B cell (primary cell): ENCODE data around the gene LCE2B. TPM values are rescaled to one million over a fixed set of nuclear protein-coding genes. Genes with fewer than 3 reads are reported as not detected.
"Not testable (repeated sequence)": the region's sequence is repeated elsewhere in the genome, so short reads cannot be mapped to it uniquely, and the experiment has no call there.

ENCODE experiments used
- ATAC-seq: fragments of 200-7000 bp; cut with Tn5 transposase; one replicate; pipeline ENCODE4 v1.10.0; 2021; ENCODE audit warnings: low read depth, mild to moderate bottlenecking, moderate number of reproducible peaks, moderate library complexity
- CTCF ChIA-PET: fragments of 350-600 bp; sonication (Branson Sonifier 250); formaldehyde crosslinking; loops from one replicate; lab custom pipeline; 2021; ENCODE audit warnings: antibody characterized with exemption, inconsistent platforms; lab: Charles Lee
- POLR2A ChIA-PET: fragments of 350-600 bp; sonication (Branson Sonifier 250); formaldehyde crosslinking; loops from one replicate; lab custom pipeline; 2021; ENCODE audit warnings: antibody characterized with exemption; lab: Charles Lee
- DNase-seq: peaks from one replicate; pipeline ENCODE4 v3.0.0; 2013
- H2AFZ ChIP-seq: 2 replicates; pipeline ENCODE4 v1.6.1; 2012; ENCODE audit warnings: mild to moderate bottlenecking, low read depth, low read length; ENCODE audit not compliant: insufficient read depth, poor library complexity, severe bottlenecking
- H3K27ac ChIP-seq, 2 donors: 1 replicate in 1 of 2; 2 replicates in 1 of 2; pipeline ENCODE4 v1.5.1; 2012 to 2013; ENCODE audit warnings: low read length in 2 of 2, mild to moderate bottlenecking in 2 of 2, moderate library complexity in 1 of 2
- H3K27me3 ChIP-seq, 4 experiments: fragments of 200-600 bp in 1 of 4; sonication (generic) in 1 of 4; replicated peaks in 1 of 4; 1 replicate in 2 of 4; 2 replicates in 2 of 4; pipeline versions ENCODE4 v1.6.1 to v1.7.0; 2013 to 2016; ENCODE audit warnings: low read length in 3 of 4, mild to moderate bottlenecking in 2 of 4, mixed read lengths in 1 of 4, moderate library complexity in 1 of 4; ENCODE audit not compliant: insufficient read depth in 4 of 4, control insufficient read depth in 3 of 4; ENCODE audit errors: control extremely low read depth in 1 of 4
- H3K36me3 ChIP-seq, 2 experiments: replicated peaks in 1 of 2; 1 replicate in 1 of 2; 2 replicates in 1 of 2; pipeline versions ENCODE4 v1.6.1 to v1.7.1; 2013; ENCODE audit warnings: low read length in 1 of 2; ENCODE audit not compliant: insufficient read depth in 2 of 2, control insufficient read depth in 1 of 2; ENCODE audit errors: control extremely low read depth in 1 of 2, extremely low read depth in 1 of 2
- H3K4me1 ChIP-seq, 2 donors: fragments of 200-600 bp in 1 of 2; sonication (generic) in 1 of 2; 1 replicate in 1 of 2; 2 replicates in 1 of 2; pipeline versions ENCODE4 v1.5.1 to v1.6.1; 2013 to 2017; ENCODE audit warnings: low read length in 2 of 2; ENCODE audit not compliant: control insufficient read depth in 2 of 2, insufficient read depth in 2 of 2
- H3K4me2 ChIP-seq: replicated peaks from 2 replicates; pipeline ENCODE3; 2012; ENCODE audit warnings: mild to moderate bottlenecking, low read depth, low read length; ENCODE audit not compliant: poor library complexity, severe bottlenecking
- H3K4me3 ChIP-seq, 5 experiments: fragments of 200-600 bp in 1 of 5; sonication (generic) in 1 of 5; 1 replicate in 3 of 5; 2 replicates in 2 of 5; pipeline versions ENCODE4 v1.5.1 to v1.7.0; 2011 to 2016; ENCODE audit warnings: low read length in 4 of 5, mild to moderate bottlenecking in 4 of 5, low read depth in 2 of 5, control low read depth in 1 of 5, moderate library complexity in 1 of 5; ENCODE audit not compliant: insufficient read depth in 1 of 5; ENCODE audit errors: control extremely low read depth in 1 of 5, extremely low read depth in 1 of 5
- H3K79me2 ChIP-seq: fragments of 200-600 bp; sonication (generic); one replicate; pipeline ENCODE4 v1.6.0; 2016; ENCODE audit warnings: low read length; ENCODE audit not compliant: control insufficient read depth, insufficient read depth
- H3K9ac ChIP-seq: fragments of 200-600 bp; sonication (generic); 2 replicates; pipeline ENCODE4 v1.6.1; 2017; ENCODE audit warnings: mild to moderate bottlenecking, low read length, moderate library complexity
- H3K9me3 ChIP-seq, 3 donors: one replicate each; pipeline versions ENCODE4 v1.6.1 to v1.7.1; 2013; ENCODE audit warnings: low read length in 2 of 3; ENCODE audit not compliant: control insufficient read depth in 2 of 3, insufficient read depth in 1 of 3; ENCODE audit errors: control extremely low read depth in 1 of 3
- H4K20me1 ChIP-seq: 2 replicates; pipeline ENCODE4 v1.6.0; 2012; ENCODE audit warnings: mild to moderate bottlenecking, low read length; ENCODE audit not compliant: insufficient read depth, control insufficient read depth, poor library complexity, severe bottlenecking
- H3K27ac Mint-ChIP-seq: one replicate; pipeline ENCODE4 v1.8.0; 2021; ENCODE audit warnings: mixed read lengths
- H3K27me3 Mint-ChIP-seq: one replicate; pipeline ENCODE4 v1.8.0; 2021; ENCODE audit warnings: mixed read lengths
- H3K4me1 Mint-ChIP-seq: one replicate; pipeline ENCODE4 v1.8.0; 2021; ENCODE audit warnings: mixed read lengths
- H3K4me3 Mint-ChIP-seq: one replicate; pipeline ENCODE4 v1.8.0; 2021; ENCODE audit warnings: mixed read lengths
- H3K9me3 Mint-ChIP-seq: one replicate; pipeline ENCODE4 v1.8.0; 2022; ENCODE audit warnings: mixed read lengths; ENCODE audit not compliant: insufficient read depth
- CTCF ChIP-seq: fragments of 200-600 bp; IDR thresholded peaks from one replicate; pipeline ENCODE4 v1.8.0; 2022; ENCODE audit warnings: antibody characterized with exemption, mild to moderate bottlenecking
- EZH2 ChIP-seq: IDR thresholded peaks from 2 replicates; pipeline ENCODE4 v1.6.1; 2012; ENCODE audit warnings: borderline replicate concordance, low read depth, mild to moderate bottlenecking, moderate library complexity, low read length; ENCODE audit not compliant: insufficient read depth, poor library complexity, severe bottlenecking
- WGBS: methylation state at CpG from one replicate; pipeline ENCODE4 v1.1.5; 2013; ENCODE audit warnings: missing lambda C conversion rate; ENCODE audit not compliant: insufficient coverage; 5-methylcytosine and 5-hydroxymethylcytosine counted together
- intact Hi-C: fragments of 100-400 bp; cut with micrococcal nuclease; formaldehyde crosslinking; loops from one replicate; pipeline ENCODE4 v1.10.0; 2022
- polyA minus RNA-seq: library from RNA; depleted of rRNA, polyadenylated mRNA; stranded (reverse); fragments of >200 nt; gene quantifications from 2 replicates; pipeline ENCODE4 v1.2.3, GENCODE V29; 2012
- polyA plus RNA-seq: library from polyadenylated mRNA; depleted of rRNA; stranded (reverse); fragments of >200 nt; gene quantifications from 2 replicates; pipeline ENCODE4 v1.2.3, GENCODE V29; 2012
- total RNA-seq, 2 donors: library from RNA; stranded (reverse); fragments of 120-200 nt in 1 of 2; gene quantifications; 1 replicate in 1 of 2; 2 replicates in 1 of 2; pipeline versions ENCODE4 v1.2.3 to v1.2.4, GENCODE V29; 2013 to 2022

Gene LCE2B
- total RNA-seq (not detected in 2 replicates), polyA plus RNA-seq (not detected in 2 replicates), polyA minus RNA-seq (not detected in 2 replicates)
- not detected for total RNA-seq (2013)

GRCh38 chr1:152685823-152686222, at the start of gene LCE2B:
Gene LCE2B (plus strand): TSS chr1:152686123. CDS start chr1:152686844, 721 bp downstream.
- H3K9ac ChIP-seq, CTCF ChIA-PET, POLR2A ChIA-PET, H2AFZ ChIP-seq, H3K27ac Mint-ChIP-seq, H3K27me3 ChIP-seq, H4K20me1 ChIP-seq, H3K9me3 Mint-ChIP-seq, H3K79me2 ChIP-seq, intact Hi-C loops, H3K4me1 Mint-ChIP-seq, H3K36me3 ChIP-seq, H3K27ac ChIP-seq, DNase-seq, H3K9me3 ChIP-seq, H3K4me3 ChIP-seq, H3K4me1 ChIP-seq, H3K4me2 ChIP-seq, H3K4me3 Mint-ChIP-seq, ATAC-seq: not testable (repeated sequence)
- 50% methylated on average over 2 of the region's 4 CpGs for WGBS
- H3K27me3 Mint-ChIP-seq = peaks cover 25% of the 10 kb centered on the region

- CTCF ChIA-PET = interaction anchor here (1.7 kb wide), 1 partner anchor 12 kb away, joined by 3 read pairs; no protein-coding TSS in a partner anchor
Observed at GRCh38 chr1:152640351-152640750, 45.6 kb upstream of the LCE2B start.

More at GRCh38 chr1:152640351-152640750, 45.6 kb upstream of the LCE2B start:
- H3K4me1 ChIP-seq = no peaks in the 10 kb centered on the region
- no peak overlapping the region for H3K27ac ChIP-seq
- ATAC-seq (no peak), DNase-seq (no peak)
- H3K27me3 ChIP-seq = no peaks in the 10 kb centered on the region
- no peak overlapping the region for H3K4me2 ChIP-seq
- no peaks in the 10 kb centered on the region for H3K4me1 Mint-ChIP-seq
- peaks cover under 1% of the 10 kb centered on the region for H3K9me3 Mint-ChIP-seq
- TF ChIP-seq CTCF (no peak), EZH2 (no peak)
- H3K4me3 Mint-ChIP-seq = no peak overlapping the region
- H3K36me3 ChIP-seq = no peaks in the 10 kb centered on the region
- no peaks in the 10 kb centered on the region for H3K79me2 ChIP-seq
- no CpG with 5 or more reads among the region's 1 CpG for WGBS
- no peak overlapping the region for H3K27ac Mint-ChIP-seq
- intact Hi-C loops = no loop called here
- H3K9ac ChIP-seq = no peak overlapping the region
- H3K27me3 Mint-ChIP-seq = peaks cover 23% of the 10 kb centered on the region
- POLR2A ChIA-PET = no interaction called here
- no peak overlapping the region for H3K4me3 ChIP-seq
- H3K9me3 ChIP-seq = no peaks in the 10 kb centered on the region
- H4K20me1 ChIP-seq = no peaks in the 10 kb centered on the region
- H2AFZ ChIP-seq = no peak overlapping the region
